ENCODE data around the gene CAMTA1. TPM values are rescaled to one million over a fixed set of nuclear protein-coding genes. Genes with fewer than 3 reads are reported as not detected.

Gene CAMTA1
- total RNA-seq, 1 experiment from 2014 or later = 82.2 TPM

DNA sequence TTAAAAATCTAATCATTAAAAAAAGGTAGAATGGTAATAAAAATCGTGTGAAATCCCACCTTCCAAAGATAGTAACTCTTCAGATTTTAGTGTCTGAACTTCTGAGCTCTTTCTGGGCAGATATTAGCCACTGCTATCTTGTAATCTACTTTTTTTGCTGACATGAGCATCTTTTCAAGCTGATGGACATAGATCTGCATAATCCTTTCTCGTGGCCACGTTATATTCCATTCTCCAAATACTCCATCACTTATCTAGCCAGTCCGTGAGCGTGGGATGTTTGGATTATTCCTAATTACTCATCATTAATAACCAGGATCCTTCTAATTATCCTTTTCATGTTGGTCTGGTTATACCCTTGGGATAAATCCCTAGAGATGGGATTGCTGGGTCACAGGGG lies 731.7 kb downstream of the CAMTA1 start:
- no peaks in the 10 kb centered on the region for H3K27me3 ChIP-seq (ENCODE audit: control insufficient read depth, insufficient read depth, low read length)
- H3K4me3 ChIP-seq (ENCODE audit: low read depth in 2 of 2, low read length in 2 of 2) = no peak overlapping the region
- intact Hi-C loops (cut with micrococcal nuclease; ENCODE audit: unreplicated experiment) (no loop called here), in situ Hi-C loops (cut with HindIII; ENCODE audit: low pct_unique_long_range_greater_than_20kb, low sequenced_read_pairs) (no loop called here)
- ATAC-seq = no peak
- ChIA-PET CTCF (no interaction called here), POLR2A (no interaction called here)
- TF ChIP-seq, protein P1, sequence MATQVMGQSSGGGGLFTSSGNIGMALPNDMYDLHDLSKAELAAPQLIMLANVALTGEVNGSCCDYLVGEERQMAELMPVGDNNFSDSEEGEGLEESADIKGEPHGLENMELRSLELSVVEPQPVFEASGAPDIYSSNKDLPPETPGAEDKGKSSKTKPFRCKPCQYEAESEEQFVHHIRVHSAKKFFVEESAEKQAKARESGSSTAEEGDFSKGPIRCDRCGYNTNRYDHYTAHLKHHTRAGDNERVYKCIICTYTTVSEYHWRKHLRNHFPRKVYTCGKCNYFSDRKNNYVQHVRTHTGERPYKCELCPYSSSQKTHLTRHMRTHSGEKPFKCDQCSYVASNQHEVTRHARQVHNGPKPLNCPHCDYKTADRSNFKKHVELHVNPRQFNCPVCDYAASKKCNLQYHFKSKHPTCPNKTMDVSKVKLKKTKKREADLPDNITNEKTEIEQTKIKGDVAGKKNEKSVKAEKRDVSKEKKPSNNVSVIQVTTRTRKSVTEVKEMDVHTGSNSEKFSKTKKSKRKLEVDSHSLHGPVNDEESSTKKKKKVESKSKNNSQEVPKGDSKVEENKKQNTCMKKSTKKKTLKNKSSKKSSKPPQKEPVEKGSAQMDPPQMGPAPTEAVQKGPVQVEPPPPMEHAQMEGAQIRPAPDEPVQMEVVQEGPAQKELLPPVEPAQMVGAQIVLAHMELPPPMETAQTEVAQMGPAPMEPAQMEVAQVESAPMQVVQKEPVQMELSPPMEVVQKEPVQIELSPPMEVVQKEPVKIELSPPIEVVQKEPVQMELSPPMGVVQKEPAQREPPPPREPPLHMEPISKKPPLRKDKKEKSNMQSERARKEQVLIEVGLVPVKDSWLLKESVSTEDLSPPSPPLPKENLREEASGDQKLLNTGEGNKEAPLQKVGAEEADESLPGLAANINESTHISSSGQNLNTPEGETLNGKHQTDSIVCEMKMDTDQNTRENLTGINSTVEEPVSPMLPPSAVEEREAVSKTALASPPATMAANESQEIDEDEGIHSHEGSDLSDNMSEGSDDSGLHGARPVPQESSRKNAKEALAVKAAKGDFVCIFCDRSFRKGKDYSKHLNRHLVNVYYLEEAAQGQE (IDR thresholded peaks at IDR 0.05; ENCODE audit: insufficient read depth in 1 of 2, low read depth in 2 of 2, low read length in 1 of 2) = no peak
- no peak for TF ChIP-seq TCF7L2 (IDR thresholded peaks at IDR 0.05; ENCODE audit: low read depth, low read length)
- no peaks in the 10 kb centered on the region for H3K4me1 ChIP-seq (ENCODE audit: control insufficient read depth, insufficient read depth, low read length)
- H3K27ac ChIP-seq (ENCODE audit: low read length) = no peak overlapping the region
- H3K9me3 ChIP-seq (ENCODE audit: control insufficient read depth, insufficient read depth, low read depth, low read length) = no peaks in the 10 kb centered on the region
- no peaks in the 10 kb centered on the region for H3K36me3 ChIP-seq (ENCODE audit: control insufficient read depth, insufficient read depth, low read length)
- BruUV-seq (replicated peaks) = no TSS peak
- DNase-seq (ENCODE audit: low read depth, low spot score) = no peak

DNA sequence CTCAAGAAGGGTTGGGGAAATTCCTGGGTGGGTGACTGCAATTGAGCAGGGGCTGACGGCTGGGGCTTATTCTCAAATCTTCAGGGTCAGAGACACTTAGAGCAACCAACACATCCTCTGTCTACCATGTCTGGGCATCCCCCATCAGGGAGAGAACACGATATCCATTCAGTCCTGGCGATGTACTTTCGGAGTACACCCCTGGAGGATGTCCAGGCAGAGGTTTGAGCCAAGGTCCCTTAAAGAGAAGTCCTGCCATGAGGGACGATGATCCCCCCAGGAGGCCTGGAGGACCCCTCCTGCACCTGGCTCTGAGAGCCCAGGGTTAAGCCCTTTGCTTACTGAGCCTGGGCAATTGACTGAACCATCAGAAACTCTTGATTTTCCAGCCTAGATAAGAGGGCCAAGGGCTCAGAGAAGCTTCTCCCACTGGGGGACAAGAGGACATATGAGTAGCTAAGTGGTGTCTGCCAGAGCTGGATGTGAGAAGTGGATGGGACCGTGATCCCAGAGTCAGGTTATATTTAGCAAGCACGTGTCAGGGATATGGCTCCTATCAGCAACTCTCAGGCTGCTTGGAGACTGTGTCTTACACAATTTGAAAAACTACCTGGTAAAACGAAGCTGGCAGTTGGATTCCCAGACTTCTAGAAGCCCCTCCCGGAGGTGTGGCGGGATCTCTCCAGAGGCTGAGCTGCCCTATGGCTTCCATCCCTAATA lies 732.5 kb downstream of the CAMTA1 start:
- in situ Hi-C loops (cut with HindIII; ENCODE audit: low pct_unique_long_range_greater_than_20kb, low sequenced_read_pairs) (no loop called here), intact Hi-C loops (cut with micrococcal nuclease; ENCODE audit: unreplicated experiment) (no loop called here)
- no peaks in the 10 kb centered on the region for H3K27me3 ChIP-seq (ENCODE audit: control insufficient read depth, insufficient read depth, low read length)
- no peaks in the 10 kb centered on the region for H3K36me3 ChIP-seq (ENCODE audit: control insufficient read depth, insufficient read depth, low read length)
- TF ChIP-seq TCF7L2 (IDR thresholded peaks at IDR 0.05; ENCODE audit: low read depth, low read length) (no peak), SIN3A (IDR thresholded peaks at IDR 0.05; ENCODE audit: borderline replicate concordance, insufficient read depth, low read depth, low read length) (no peak), POLR2AphosphoS5 (IDR thresholded peaks at IDR 0.05; ENCODE audit: low read depth, low read length) (no peak)
- TF ChIP-seq, protein P2, sequence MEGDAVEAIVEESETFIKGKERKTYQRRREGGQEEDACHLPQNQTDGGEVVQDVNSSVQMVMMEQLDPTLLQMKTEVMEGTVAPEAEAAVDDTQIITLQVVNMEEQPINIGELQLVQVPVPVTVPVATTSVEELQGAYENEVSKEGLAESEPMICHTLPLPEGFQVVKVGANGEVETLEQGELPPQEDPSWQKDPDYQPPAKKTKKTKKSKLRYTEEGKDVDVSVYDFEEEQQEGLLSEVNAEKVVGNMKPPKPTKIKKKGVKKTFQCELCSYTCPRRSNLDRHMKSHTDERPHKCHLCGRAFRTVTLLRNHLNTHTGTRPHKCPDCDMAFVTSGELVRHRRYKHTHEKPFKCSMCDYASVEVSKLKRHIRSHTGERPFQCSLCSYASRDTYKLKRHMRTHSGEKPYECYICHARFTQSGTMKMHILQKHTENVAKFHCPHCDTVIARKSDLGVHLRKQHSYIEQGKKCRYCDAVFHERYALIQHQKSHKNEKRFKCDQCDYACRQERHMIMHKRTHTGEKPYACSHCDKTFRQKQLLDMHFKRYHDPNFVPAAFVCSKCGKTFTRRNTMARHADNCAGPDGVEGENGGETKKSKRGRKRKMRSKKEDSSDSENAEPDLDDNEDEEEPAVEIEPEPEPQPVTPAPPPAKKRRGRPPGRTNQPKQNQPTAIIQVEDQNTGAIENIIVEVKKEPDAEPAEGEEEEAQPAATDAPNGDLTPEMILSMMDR (IDR thresholded peaks at IDR 0.05) = no peak
- TF ChIP-seq, protein P1 (IDR thresholded peaks at IDR 0.05; ENCODE audit: insufficient read depth in 1 of 2, low read depth in 2 of 2, low read length in 1 of 2) = no peak
- H3K27ac ChIP-seq (ENCODE audit: low read length) = no peak overlapping the region
- ChIA-PET POLR2A (no interaction called here), CTCF (no interaction called here)
- no TSS peak for BruUV-seq (replicated peaks)
- ATAC-seq (no peak), DNase-seq (ENCODE audit: low read depth, low spot score) (no peak)
- H3K4me1 ChIP-seq (ENCODE audit: control insufficient read depth, insufficient read depth, low read length) = no peaks in the 10 kb centered on the region
- no peaks in the 10 kb centered on the region for H3K9me3 ChIP-seq (ENCODE audit: control insufficient read depth, insufficient read depth, low read depth, low read length)
- H3K4me3 ChIP-seq (ENCODE audit: low read depth in 2 of 2, low read length in 2 of 2) = no peak overlapping the region
